DOHH2 (cell line): ENCODE measurements around the gene PAN2.

Experiments
- CTCF ChIP-seq: fragments of 200-600 bp; sonication (generic); IDR thresholded peaks from one replicate; pipeline ENCODE4 v1.5.1; 2014; ENCODE audit warnings: antibody characterized with exemption, mild to moderate bottlenecking, low read depth, low read length; ENCODE audit not compliant: poor library complexity, severe bottlenecking
- EZH2phosphoT487 ChIP-seq: fragments of 200-600 bp; sonication (generic); IDR thresholded peaks from 2 replicates; pipeline ENCODE4 v1.6.1; 2017; ENCODE audit warnings: borderline replicate concordance, mild to moderate bottlenecking, antibody characterized with exemption, low read length, moderate library complexity, mixed read lengths

GRCh38 chr12:56366948-56367347 lies 33.1 kb upstream of the PAN2 start:
- no peak for TF ChIP-seq CTCF
- TF ChIP-seq EZH2phosphoT487: no peak
